ENCODE results near the gene COL23A1.

Gene COL23A1

GRCh38 chr5:178280631-178281030 lies 309.6 kb downstream of the COL23A1 start:
- DNase-seq (ENCODE audit: low spot score): no peak

DNA sequence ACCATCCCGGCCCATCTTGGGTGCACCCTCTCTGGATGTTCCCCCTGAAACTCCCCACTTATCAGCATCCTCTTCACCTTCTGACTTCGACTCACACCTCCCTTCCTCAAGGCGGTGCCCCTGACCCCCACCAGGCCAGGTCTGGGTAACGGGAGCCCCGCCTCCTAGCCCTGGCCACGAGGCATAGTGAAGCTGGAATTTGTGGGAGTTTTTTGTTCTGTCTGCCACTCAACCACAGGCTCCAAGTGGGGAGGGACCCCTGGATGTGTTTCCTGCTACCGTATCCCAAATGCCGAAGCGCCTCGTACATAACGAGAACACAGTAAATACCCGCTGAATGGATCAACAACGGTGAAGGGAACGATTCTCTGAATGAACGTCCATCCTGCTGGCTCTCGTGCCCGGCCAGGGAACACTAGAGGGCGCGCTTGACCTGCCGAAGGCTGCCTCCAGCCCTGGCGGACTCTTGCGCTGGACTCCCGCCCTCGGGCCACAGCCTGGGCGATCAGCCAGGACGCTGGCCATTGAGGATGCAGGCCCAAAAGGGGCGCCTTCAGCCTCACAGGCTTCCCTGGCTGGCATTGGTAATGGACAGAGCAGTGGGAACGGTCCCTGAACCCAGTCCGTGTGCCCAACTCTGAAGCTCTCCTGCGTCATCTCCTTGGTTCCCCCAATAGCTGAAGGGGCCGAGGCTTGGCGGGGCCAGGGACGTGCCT lies 310.3 kb downstream of the COL23A1 start:
- peak; percentile 59 for DNase-seq (ENCODE audit: low spot score)

GRCh38 chr5:178279026-178279722 lies 311.0 kb downstream of the COL23A1 start:
- no peak for DNase-seq (ENCODE audit: low spot score)

DNA sequence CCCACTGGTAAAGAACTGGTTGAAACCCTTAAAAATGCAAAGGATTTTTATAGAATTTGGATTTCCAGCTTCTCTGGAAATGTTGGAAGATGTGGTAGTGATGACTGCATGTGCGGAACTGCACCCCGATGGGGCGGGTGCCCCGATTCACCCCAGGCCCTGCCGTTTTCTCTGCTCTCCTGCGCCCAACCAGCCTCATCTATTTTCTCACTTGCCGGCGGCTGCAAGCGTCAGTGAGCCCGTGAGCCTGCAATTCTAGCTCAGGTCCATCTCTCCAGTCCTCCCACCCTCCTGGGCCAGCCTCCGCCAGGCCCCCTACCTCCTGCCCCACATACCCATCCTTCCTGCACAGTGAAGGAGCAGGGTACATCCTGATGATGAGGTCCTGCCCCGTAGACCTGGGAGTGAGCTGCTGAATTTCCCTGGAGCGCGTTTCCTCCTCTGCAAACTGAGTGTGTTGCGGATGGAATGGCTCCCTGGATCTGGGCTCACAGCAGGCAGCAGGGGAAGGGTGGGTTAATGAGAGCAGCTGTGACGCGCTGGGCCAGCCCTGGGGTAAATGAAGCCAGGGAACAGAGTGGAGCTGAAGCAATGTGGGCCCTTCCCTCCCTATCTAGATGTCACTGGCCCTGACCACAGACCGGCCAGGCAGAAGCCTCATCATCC lies 311.7 kb downstream of the COL23A1 start:
- no peak for DNase-seq (ENCODE audit: low spot score)

DNA sequence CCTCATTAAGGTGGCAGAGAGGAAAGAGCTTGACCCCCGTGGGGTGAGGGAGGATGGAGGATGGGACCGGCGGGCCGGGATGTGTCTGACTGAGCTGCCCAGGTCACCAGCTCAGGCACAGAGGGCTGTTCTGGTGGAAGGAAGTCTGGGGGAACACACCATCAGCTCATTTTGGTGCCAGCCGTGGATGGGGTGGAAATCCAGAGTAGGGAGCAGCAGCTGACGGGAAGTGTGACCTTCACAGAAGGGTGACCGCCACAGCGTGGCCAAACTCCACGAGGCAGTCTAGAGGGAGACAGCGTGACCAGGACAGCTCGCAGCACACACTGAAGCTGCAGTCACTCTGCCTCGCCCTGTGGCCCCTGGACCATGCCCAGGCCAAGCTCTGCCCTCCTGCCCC lies 312.3 kb downstream of the COL23A1 start:
- no peak for DNase-seq (ENCODE audit: low spot score)

- no peak for DNase-seq (ENCODE audit: low spot score)
Observed at GRCh38 chr5:178277346-178277745, 312.8 kb downstream of the COL23A1 start.

GRCh38 chr5:178274781-178275537 lies 315.2 kb downstream of the COL23A1 start:
- DNase-seq (ENCODE audit: low spot score): no peak

DNA sequence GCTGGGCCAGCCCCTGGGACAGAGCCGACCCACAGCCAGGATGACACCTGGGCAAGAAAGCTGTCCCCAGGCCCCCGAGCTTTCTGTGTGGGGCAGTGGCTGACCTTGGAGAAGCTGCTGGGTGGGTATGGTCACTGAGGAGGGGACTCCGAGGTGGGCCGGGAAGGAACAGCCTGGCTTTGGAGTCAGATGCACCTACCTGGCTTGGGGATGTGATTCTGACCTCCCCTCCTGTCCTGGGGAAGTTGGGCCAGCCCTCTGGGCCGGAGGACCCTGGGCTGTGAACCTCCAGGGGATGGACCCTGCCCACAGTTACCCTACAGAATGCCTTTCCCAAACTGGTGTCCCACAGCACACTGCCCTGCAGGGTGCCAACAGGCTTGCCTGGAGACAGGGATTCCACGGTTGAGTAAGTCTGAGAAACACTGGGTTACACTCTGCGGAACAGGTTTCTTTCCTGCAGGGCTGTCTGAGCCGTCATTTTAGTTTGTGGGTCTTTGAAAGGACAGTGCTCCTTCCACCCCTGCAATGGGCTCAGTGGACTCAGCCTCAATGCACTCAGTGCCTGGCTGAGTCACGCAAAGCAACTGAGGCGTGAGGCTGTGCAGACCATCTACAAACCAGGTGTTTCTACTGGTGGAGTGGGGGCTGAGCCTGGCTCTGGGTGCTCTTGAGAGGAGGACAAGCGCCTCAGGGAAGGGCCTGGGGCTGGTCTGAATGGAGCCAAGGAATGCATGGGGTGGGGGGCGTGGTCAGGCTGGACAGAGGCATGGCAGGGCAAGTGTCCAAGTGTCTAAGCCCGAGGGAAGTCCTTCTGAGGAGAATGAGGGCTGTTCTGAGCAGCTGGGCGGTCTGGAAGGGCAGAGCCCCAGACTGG lies 316.3 kb downstream of the COL23A1 start:
- no peak for DNase-seq (ENCODE audit: low spot score)

- no peak for DNase-seq (ENCODE audit: low spot score)
Observed at GRCh38 chr5:178273041-178273440, 317.2 kb downstream of the COL23A1 start.

GRCh38 chr5:178272591-178272990 lies 317.6 kb downstream of the COL23A1 start:
- no peak for DNase-seq (ENCODE audit: low spot score)

DNA sequence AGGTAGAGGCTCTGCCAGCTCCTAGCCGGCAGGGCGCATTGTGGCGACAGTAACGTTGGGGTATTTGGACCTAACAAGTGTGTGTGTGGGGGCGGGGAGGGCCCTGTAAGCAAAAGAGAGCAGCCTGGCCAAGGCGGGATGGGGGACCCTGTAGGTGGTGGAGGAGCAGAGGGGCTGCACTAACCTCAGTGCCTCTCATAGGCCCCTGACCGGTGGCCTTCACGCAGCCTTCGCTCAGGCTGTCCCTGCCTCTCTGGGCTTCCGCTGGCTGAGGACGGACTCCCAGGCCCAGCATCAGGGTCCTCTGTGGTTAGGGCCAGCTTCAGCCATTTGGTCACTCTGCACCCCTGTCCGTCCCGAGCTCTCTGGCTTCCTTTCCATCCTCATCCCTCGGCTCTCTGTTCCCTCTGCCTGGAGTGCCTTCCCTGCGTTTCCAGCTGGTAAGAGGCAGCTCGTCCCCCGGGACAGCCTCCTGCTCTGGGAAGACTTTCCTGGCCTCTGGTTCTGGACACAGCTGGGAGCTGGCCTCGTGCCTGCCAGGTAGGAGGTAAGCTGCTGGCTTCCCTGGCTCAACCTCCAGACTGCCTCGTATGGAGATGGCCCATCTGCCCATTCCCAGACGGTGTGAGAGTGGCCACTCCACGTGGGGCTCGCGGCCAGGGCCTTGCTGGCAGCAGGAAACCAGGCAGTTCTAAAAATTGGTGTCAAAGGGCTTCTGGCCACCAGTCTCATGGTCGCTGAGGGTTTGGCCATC lies 318.3 kb downstream of the COL23A1 start:
- no peak for DNase-seq (ENCODE audit: low spot score)

GRCh38 chr5:178271231-178271630 lies 319.0 kb downstream of the COL23A1 start:
- DNase-seq (ENCODE audit: low spot score): no peak

DNA sequence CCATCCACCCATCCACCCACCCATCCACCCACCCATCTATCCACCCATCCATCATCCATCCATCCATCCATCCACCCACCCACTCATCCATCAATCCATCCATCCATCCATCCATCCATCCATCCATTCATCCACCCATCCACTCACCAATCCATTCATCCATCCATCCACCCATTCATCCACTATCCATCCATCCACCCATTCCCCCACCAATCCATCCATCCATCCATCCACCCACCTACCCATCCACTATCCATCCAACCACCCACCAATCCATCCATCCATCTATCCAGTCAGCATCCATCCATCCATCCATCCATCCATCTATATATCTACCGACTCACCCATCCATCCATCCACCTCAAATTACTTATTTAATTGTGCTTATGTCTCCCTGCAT lies 320.7 kb downstream of the COL23A1 start:
- no peak for DNase-seq (ENCODE audit: low spot score)

DNA sequence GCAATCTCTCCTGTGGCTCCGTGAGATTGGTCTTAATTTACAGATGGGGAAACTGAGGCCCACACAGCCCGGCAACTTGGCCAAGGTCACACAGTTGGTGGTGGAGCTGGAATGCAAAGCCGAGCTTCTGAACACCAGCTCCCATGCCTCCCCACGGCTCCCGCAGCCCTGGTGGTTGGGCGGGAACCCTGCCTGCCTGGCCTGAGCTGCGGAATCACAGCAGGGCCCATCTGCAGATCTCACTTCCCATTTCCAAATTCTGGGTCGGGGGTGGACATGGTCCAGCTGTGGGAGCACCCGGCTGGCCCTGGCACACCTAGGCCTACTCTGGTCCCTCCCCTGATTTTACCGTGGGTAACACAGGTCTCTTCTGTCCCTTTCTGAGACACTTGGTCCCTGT lies 322.3 kb downstream of the COL23A1 start:
- DNase-seq (ENCODE audit: low spot score): no peak

GRCh38 chr5:178267245-178267644 lies 322.9 kb downstream of the COL23A1 start:
- DNase-seq (ENCODE audit: low spot score): no peak

- DNase-seq (ENCODE audit: low spot score): no peak
Observed at GRCh38 chr5:178266581-178266980, 323.6 kb downstream of the COL23A1 start.

- no peak for DNase-seq (ENCODE audit: low spot score)
Observed at GRCh38 chr5:178265746-178266145, 324.4 kb downstream of the COL23A1 start.

- DNase-seq (ENCODE audit: low spot score): no peak
Observed at GRCh38 chr5:178264044-178264443, 326.1 kb downstream of the COL23A1 start.

GRCh38 chr5:178261666-178262600 lies 328.3 kb downstream of the COL23A1 start:
- DNase-seq (ENCODE audit: low spot score): no peak

Measured in NAMALWA (cell line).